Measurements from ENCODE around the gene LEFTY2.

DNA sequence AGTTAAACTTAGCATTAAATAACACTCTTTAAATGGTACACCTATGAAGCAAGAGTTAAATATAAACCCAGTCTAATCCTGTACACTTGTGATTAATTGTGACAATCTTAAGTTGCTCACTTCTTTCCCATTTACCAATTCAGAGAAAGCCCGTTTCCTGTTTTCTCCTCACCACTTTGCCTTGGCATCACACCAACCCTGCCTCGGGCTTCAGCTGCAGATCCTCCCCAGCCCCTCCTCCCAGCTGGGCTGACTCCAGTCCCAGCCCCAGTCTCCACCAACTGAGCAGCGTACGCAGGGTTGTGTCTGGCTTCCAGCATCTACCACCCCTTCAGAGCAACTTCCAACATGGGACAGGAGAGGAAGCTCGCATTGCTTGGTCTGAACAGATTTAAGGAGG lies 21.1 kb downstream of the LEFTY2 start:
- TF ChIP-seq ZNF274 (IDR thresholded peaks at IDR 0.05; ENCODE audit: low read depth, low read length) (no peak), YY1 (IDR thresholded peaks at IDR 0.05; ENCODE audit: insufficient read depth, insufficient read length) (no peak), SUZ12 (IDR thresholded peaks at IDR 0.05; ENCODE audit: extremely low read depth, insufficient read depth, insufficient read length) (no peak)
